Endothelial cell of umbilical vein (primary cell): ENCODE results near the gene USP46. TPM values are rescaled to one million over a fixed set of nuclear protein-coding genes. Genes with fewer than 3 reads are reported as not detected.

Experiments used
- BruUV-seq: library from RNA; stranded (reverse); fragments of 400-500 nt; replicated peaks from 2 replicates; lab custom pipeline; 2021; lab: Mats Ljungman, UMichigan
- CTCF ChIA-PET: fragments of 300-600, 350-600 bp; sonication (Branson Sonifier 250); formaldehyde crosslinking; loops from one replicate; lab custom pipeline; 2021; ENCODE audit warnings: antibody characterized with exemption, inconsistent platforms; lab: Charles Lee
- POLR2A ChIA-PET: fragments of 300-600, 350-600 bp; sonication (Branson Sonifier 250); formaldehyde crosslinking; loops from one replicate; lab custom pipeline; 2021; ENCODE audit warnings: antibody characterized with exemption, inconsistent platforms; lab: Charles Lee
- DNase-seq: peaks from one replicate; pipeline ENCODE4 v3.0.0-alpha.2; 2011; ENCODE audit warnings: low read depth, low spot score
- FAIRE-seq: peaks from 2 replicates; lab custom pipeline; 2011; peaks lifted over from hg19 to GRCh38; lab: Jason Lieb, UNC
- H2AFZ ChIP-seq: 2 replicates; pipeline ENCODE4 v1.6.0; 2012; ENCODE audit warnings: low read depth, low read length, control low read depth, inconsistent platforms
- H3K27ac ChIP-seq: 2 replicates; pipeline ENCODE4 v1.5.1; 2011; ENCODE audit warnings: low read depth, mild to moderate bottlenecking, control low read depth, low read length, moderate library complexity; ENCODE audit not compliant: insufficient read depth
- H3K27me3 ChIP-seq, 2 experiments: 2 replicates each; pipeline versions ENCODE4 v1.6.0 to v1.6.1; 2011; ENCODE audit warnings: low read length in 2 of 2, mixed read lengths in 1 of 2; ENCODE audit not compliant: control insufficient read depth in 2 of 2, insufficient read depth in 2 of 2
- H3K36me3 ChIP-seq, 2 experiments: 2 replicates in 1 of 2; 3 replicates in 1 of 2; pipeline ENCODE4 v1.5.1; 2011; ENCODE audit warnings: low read length in 2 of 2, mild to moderate bottlenecking in 1 of 2, moderate library complexity in 1 of 2; ENCODE audit not compliant: control insufficient read depth in 2 of 2, insufficient read depth in 2 of 2; ENCODE audit errors: extremely low read depth in 1 of 2
- H3K4me1 ChIP-seq: 3 replicates; pipeline ENCODE4 v1.5.1; 2011; ENCODE audit warnings: mild to moderate bottlenecking, low read length; ENCODE audit not compliant: control insufficient read depth, insufficient read depth; ENCODE audit errors: extremely low read depth
- H3K4me2 ChIP-seq: 2 replicates; pipeline ENCODE4 v1.6.1; 2011; ENCODE audit warnings: low read length, control low read depth, mixed read lengths; ENCODE audit not compliant: insufficient read depth
- H3K4me3 ChIP-seq, 3 experiments: fragments of 200-600 bp in 1 of 3; sonication (generic), shearing (Covaris generic) in 1 of 3; replicated peaks in 1 of 3; 2 replicates each; pipeline ENCODE4 v1.5.1; 2011 to 2016; ENCODE audit warnings: control low read depth in 3 of 3, low read length in 3 of 3, mild to moderate bottlenecking in 2 of 3, inconsistent platforms in 1 of 3, low read depth in 1 of 3, moderate library complexity in 1 of 3; ENCODE audit not compliant: insufficient read depth in 1 of 3
- H3K79me2 ChIP-seq: 2 replicates; pipeline ENCODE4 v1.6.0; 2012; ENCODE audit warnings: low read length, inconsistent platforms; ENCODE audit not compliant: control insufficient read depth, insufficient read depth
- H3K9ac ChIP-seq: replicated peaks from 2 replicates; pipeline ENCODE3; 2011; ENCODE audit warnings: low read length, control low read depth; ENCODE audit not compliant: insufficient read depth; ENCODE audit errors: extremely low read depth
- H3K9me1 ChIP-seq: replicated peaks from 3 replicates; pipeline ENCODE4 v1.6.0; 2011; ENCODE audit warnings: mild to moderate bottlenecking, low read length; ENCODE audit not compliant: control insufficient read depth, insufficient read depth; ENCODE audit errors: extremely low read depth
- H3K9me3 ChIP-seq: replicated peaks from 2 replicates; pipeline ENCODE4 v1.5.1; 2012; ENCODE audit warnings: low read length, inconsistent platforms; ENCODE audit not compliant: control insufficient read depth, insufficient read depth
- H4K20me1 ChIP-seq: replicated peaks from 2 replicates; pipeline ENCODE3; 2011; ENCODE audit warnings: mild to moderate bottlenecking, low read length; ENCODE audit not compliant: control insufficient read depth, insufficient read depth; ENCODE audit errors: extremely low read depth
- CTCF ChIP-seq, 2 donors: IDR thresholded peaks; 1 replicate in 1 of 2; 2 replicates in 1 of 2; pipeline ENCODE4 v1.5.1; 2011; ENCODE audit warnings: low read length in 2 of 2, mild to moderate bottlenecking in 2 of 2, moderate library complexity in 2 of 2, control low read depth in 1 of 2, inconsistent platforms in 1 of 2, low read depth in 1 of 2; ENCODE audit not compliant: insufficient read depth in 1 of 2; ENCODE audit errors: extremely low read depth in 1 of 2
- EZH2 ChIP-seq: IDR thresholded peaks from 2 replicates; pipeline ENCODE4 v1.6.1; 2012; ENCODE audit warnings: borderline replicate concordance, low read depth, mild to moderate bottlenecking, moderate library complexity, low read length, inconsistent platforms; ENCODE audit not compliant: severe bottlenecking
- FOS ChIP-seq: IDR thresholded peaks from 2 replicates; pipeline ENCODE4 v1.6.1; 2011; ENCODE audit warnings: mild to moderate bottlenecking, low read length, moderate library complexity, borderline replicate concordance; ENCODE audit not compliant: insufficient read depth
- GATA2 ChIP-seq: IDR thresholded peaks from 2 replicates; pipeline ENCODE4 v1.7.0; 2011; ENCODE audit warnings: low read depth, mild to moderate bottlenecking, moderate library complexity, mixed read lengths, low read length; ENCODE audit not compliant: insufficient read length, insufficient read depth
- JUN ChIP-seq: IDR thresholded peaks from 2 replicates; pipeline ENCODE4 v1.6.1; 2011; ENCODE audit warnings: borderline replicate concordance, low read depth; ENCODE audit not compliant: insufficient read length, insufficient read depth
- MAX ChIP-seq: IDR thresholded peaks from 2 replicates; pipeline ENCODE4 v1.6.1; 2011; ENCODE audit not compliant: insufficient read depth, insufficient read length
- MYC ChIP-seq: IDR thresholded peaks from one replicate; pipeline ENCODE4 v1.6.1; 2011; ENCODE audit warnings: mild to moderate bottlenecking, low read depth, low read length
- POLR2A ChIP-seq: IDR thresholded peaks from 2 replicates; pipeline ENCODE4 v1.6.1; 2012; ENCODE audit warnings: low read depth, mild to moderate bottlenecking, control low read depth, low read length
- POLR2AphosphoS5 ChIP-seq: IDR thresholded peaks from 2 replicates; pipeline ENCODE4 v1.6.1; 2012; ENCODE audit warnings: low read depth, mild to moderate bottlenecking, control low read depth, low read length, moderate library complexity; ENCODE audit not compliant: insufficient read depth
- dilution Hi-C: fragments of 300-500 bp; cut with MboI; formaldehyde crosslinking; loops from one replicate; pipeline ENCODE4 v1.15.0; 2019; ENCODE audit warnings: low sequenced_read_pairs; ENCODE audit not compliant: extremely low pct_ligation_motif_present
- intact Hi-C: fragments of 100-400 bp; cut with micrococcal nuclease; formaldehyde crosslinking; loops from one replicate; pipeline ENCODE4 v1.10.0; 2022
- polyA plus RNA-seq, 4 experiments: library from polyadenylated mRNA; depleted of rRNA in 3 of 4; stranded (reverse) in 3 of 4; unstranded in 1 of 4; fragments of >200 nt; gene quantifications; 2 replicates each; pipeline versions ENCODE4 v1.2.1 to v1.2.3, GENCODE V29; 2011 to 2012; ENCODE audit warnings: missing spikeins in 1 of 4
- total RNA-seq: library from RNA; stranded (reverse); gene quantifications from 2 replicates; pipeline ENCODE4 v1.2.3, GENCODE V29; 2021

The USP46 gene
- total and polyA plus RNA-seq, 2 donors (not counting 3 experiments of a cell fraction or from before 2014, with no cell fraction given) = 5.2 to 23.7 TPM

GRCh38 chr4:52606040-52606439 is 53.1 kb downstream of the USP46 start:
- H3K4me2 ChIP-seq = no peak overlapping the region
- peaks cover 0 to 5% of the 10 kb centered on the region in 2 experiments for H3K36me3 ChIP-seq
- dilution Hi-C loops = no loop called here
- no peaks in the 10 kb centered on the region for H3K9me1 ChIP-seq
- DNase-seq (no peak), FAIRE-seq (no peak)
- H4K20me1 ChIP-seq = no peaks in the 10 kb centered on the region
- H3K9ac ChIP-seq = no peak overlapping the region
- POLR2A ChIA-PET = no interaction called here
- intact Hi-C loops = no loop called here
- H3K27ac ChIP-seq = no peak overlapping the region
- CTCF ChIA-PET = interaction anchor here (0.8 kb wide), 1 partner anchor 18 kb away, joined by 3 read pairs; no protein-coding TSS in a partner anchor
- H3K4me1 ChIP-seq = no peaks in the 10 kb centered on the region
- no TSS peak for BruUV-seq
- no peak overlapping the region for H3K4me3 ChIP-seq
- no peaks in the 10 kb centered on the region for H3K79me2 ChIP-seq
- no peaks in the 10 kb centered on the region for H3K27me3 ChIP-seq
- no peaks in the 10 kb centered on the region for H3K9me3 ChIP-seq
- TF ChIP-seq CTCF (IDR thresholded peaks at IDR 0.05; ENCODE audit: extremely low read depth in 1 of 2, insufficient read depth in 1 of 2, low read depth in 1 of 2, low read length in 2 of 2) (no peak), POLR2AphosphoS5 (no peak), FOS (no peak), POLR2A (no peak), MYC (no peak), EZH2 (no peak), JUN (no peak), MAX (no peak), GATA2 (no peak)
- H2AFZ ChIP-seq = no peak overlapping the region
